Pancreas (tissue), 10 donors: Measurements from ENCODE around the gene NELL1. TPM values are rescaled to one million over a fixed set of nuclear protein-coding genes. Genes with fewer than 3 reads are reported as not detected.

Source experiments
- ATAC-seq, 4 donors: fragments of 200-7000 bp; cut with Tn5 transposase; one replicate each; pipeline versions ENCODE4 v1.8.0 to v1.9.1; 2020; ENCODE audit warnings: mild to moderate bottlenecking in 4 of 4, moderate library complexity in 4 of 4
- DNase-seq, 6 donors: peaks; one replicate each; pipeline ENCODE4 v3.0.0-alpha.2; 2020
- FAIRE-seq: peaks from 2 replicates; lab custom pipeline; 2012; peaks lifted over from hg19 to GRCh38; lab: Jason Lieb, UNC
- H3K27ac ChIP-seq, 4 donors: fragments of 200-600 bp; sonication (generic); 1 replicate in 3 of 4; 2 replicates in 1 of 4; pipeline versions ENCODE4 v1.5.0 to v1.8.0; 2020
- H3K27me3 ChIP-seq, 4 donors: fragments of 200-600 bp; one replicate each; pipeline ENCODE4 v1.8.0; 2021
- H3K36me3 ChIP-seq, 3 donors: fragments of 200-600 bp; sonication (generic) in 1 of 3; one replicate each; pipeline versions ENCODE4 v1.5.0 to v1.8.0; 2020 to 2021
- H3K4me1 ChIP-seq, 3 donors: fragments of 200-600 bp; one replicate each; pipeline ENCODE4 v1.8.0; 2021
- H3K4me3 ChIP-seq, 4 donors: fragments of 200-600 bp; sonication (generic) in 2 of 4; one replicate each; pipeline versions ENCODE4 v1.5.0 to v1.8.0; 2020 to 2021
- H3K9me3 ChIP-seq, 4 donors: fragments of 200-600 bp; one replicate each; pipeline ENCODE4 v1.8.0; 2021
- CTCF ChIP-seq, 4 donors: fragments of 200-600 bp; sonication (generic) in 3 of 4; IDR thresholded peaks; one replicate each; pipeline versions ENCODE4 v1.5.0 to v1.8.0; 2021; ENCODE audit warnings: antibody characterized with exemption in 4 of 4
- WGBS, 2 donors: extraction: QIAGEN DNeasy Blood & Tissue Kit; methylation state at CpG; one replicate each; pipeline ENCODE4 v1.1.7; 2013; 5-methylcytosine and 5-hydroxymethylcytosine counted together
- intact Hi-C, 3 donors: fragments of 100-400 bp; cut with DNase I; formaldehyde crosslinking; loops; one replicate each; pipeline versions ENCODE4 v1.11.1 to v1.14.2; 2022
- polyA plus RNA-seq, 2 donors: library from polyadenylated mRNA; stranded (reverse); fragments of 200-250 nt; gene quantifications; one replicate each; pipeline ENCODE4 v1.2.3, GENCODE V29; 2013
- total RNA-seq, 6 donors: library from RNA; stranded (reverse); fragmentation: NEBNext Ultra II Directional in 4 of 6; extraction: Animal tissue kit (Norgen Biotek cat#: 25700) in 4 of 6; gene quantifications; one replicate each; pipeline versions ENCODE4 v1.2.1 to v1.2.4, GENCODE V29; 2021 to 2023
- donor health status: healthy with polysubstance abuse.
- donor health status: DM: no; HTN: no; CAD: no; lungs with moderate emphysema.
- donor health status: DM: no; HTN: no; CAD: no.
- donor health status: control.
- donor health status: control.
- donor health status: Bipolar disorder and iron deficiency.
- donor health status: DM: yes; HTN: yes; CAD: no.
- donor health status: DM: no; HTN: no; CAD: no.
- donor health status: DM: no; HTN: no; CAD: no.
- donor health status: DM: yes; HTN: yes; CAD: no.

The NELL1 gene
- total and polyA plus RNA-seq, 8 donors: not detected

DNA sequence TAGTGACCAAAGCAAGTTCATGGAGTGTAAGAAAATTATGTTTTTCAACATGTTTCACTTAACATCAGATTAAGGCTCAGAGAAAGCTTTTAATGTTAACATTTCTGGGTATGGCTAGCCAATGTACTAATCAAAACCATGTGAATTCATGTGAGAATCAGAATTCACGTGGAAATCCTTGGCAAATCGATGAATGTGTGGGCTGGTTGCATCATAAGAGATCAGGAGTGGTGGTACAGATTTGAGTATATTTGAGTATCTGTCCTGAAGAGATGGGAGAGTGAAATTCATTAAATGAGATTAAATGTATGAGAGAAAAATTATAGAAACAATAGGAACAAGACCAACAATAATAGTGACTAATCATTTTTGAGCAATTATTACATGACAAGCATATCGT is 884.9 kb downstream of the NELL1 start:
- no peak overlapping the region for H3K4me3 ChIP-seq
- intact Hi-C loops: no loop called here
- H3K36me3 ChIP-seq: no peaks in the 10 kb centered on the region
- H3K27ac ChIP-seq: no peak overlapping the region
- no peaks in the 10 kb centered on the region for H3K4me1 ChIP-seq
- WGBS, 2 donors: 57 to 58% methylated on average over 3 of the region's 3 CpGs
- no peak for TF ChIP-seq CTCF (IDR thresholded peaks at IDR 0.05)
- DNase-seq (no peak), ATAC-seq (no peak), FAIRE-seq (no peak)
- H3K9me3 ChIP-seq: no peaks in the 10 kb centered on the region
- no peaks in the 10 kb centered on the region for H3K27me3 ChIP-seq

GRCh38 chr11:21556926-21557325 is 887.5 kb downstream of the NELL1 start:
- ATAC-seq (no peak), FAIRE-seq (no peak), DNase-seq (no peak)
- intact Hi-C loops: no loop called here
- no peak overlapping the region for H3K4me3 ChIP-seq
- H3K36me3 ChIP-seq: no peaks in the 10 kb centered on the region
- H3K27me3 ChIP-seq: no peaks in the 10 kb centered on the region
- no peaks in the 10 kb centered on the region for H3K4me1 ChIP-seq
- no peak overlapping the region for H3K27ac ChIP-seq
- TF ChIP-seq CTCF (IDR thresholded peaks at IDR 0.05): no peak
- WGBS, 2 donors: 46 to 52% methylated on average over 3 of the region's 3 CpGs
- H3K9me3 ChIP-seq: no peaks in the 10 kb centered on the region

DNA sequence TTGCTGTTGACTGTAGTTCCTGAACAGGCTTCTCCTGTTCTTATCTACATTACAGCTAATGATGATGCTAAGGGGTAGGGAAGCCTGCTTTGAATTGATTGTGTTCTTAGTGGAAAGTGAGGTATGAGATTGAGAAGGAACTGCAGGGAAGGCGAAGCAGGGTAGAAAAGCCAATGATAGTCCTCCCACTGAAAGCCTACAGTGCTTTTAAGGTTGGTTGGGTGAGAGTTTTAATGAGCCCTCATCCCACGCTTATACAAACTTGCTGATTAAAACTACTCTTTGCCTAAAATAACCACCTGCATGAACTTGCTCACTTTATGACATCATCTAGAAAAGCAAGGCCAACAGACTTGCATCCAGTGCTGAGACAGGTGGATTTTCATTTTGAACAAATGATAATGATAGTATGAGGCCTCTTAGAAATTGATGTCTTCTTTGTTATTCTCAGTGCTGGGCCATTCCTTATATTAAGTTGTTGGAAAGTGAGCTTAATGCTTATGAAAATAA is 891.1 kb downstream of the NELL1 start:
- Histone ChIP-seq H3K4me3 (no peak overlapping the region), H3K27me3 (no peaks in the 10 kb centered on the region), H3K27ac (no peak overlapping the region), H3K9me3 (no peaks in the 10 kb centered on the region), H3K36me3 (no peaks in the 10 kb centered on the region), H3K4me1 (no peaks in the 10 kb centered on the region)
- no peak for TF ChIP-seq CTCF (IDR thresholded peaks at IDR 0.05)
- intact Hi-C loops: no loop called here
- ATAC-seq (no peak), DNase-seq (no peak), FAIRE-seq (no peak)
- WGBS, 2 donors: 48 to 70% methylated on average over 2 of the region's 2 CpGs

- intact Hi-C loops: no loop called here
- DNase-seq (no peak), ATAC-seq (no peak), FAIRE-seq (peak; percentile 54)
- H3K36me3 ChIP-seq: no peaks in the 10 kb centered on the region
- H3K9me3 ChIP-seq: no peaks in the 10 kb centered on the region
- no peak overlapping the region for H3K4me3 ChIP-seq
- no peaks in the 10 kb centered on the region for H3K27me3 ChIP-seq
- H3K27ac ChIP-seq: no peak overlapping the region
- 36 to 61% methylated on average over 1 of the region's 1 CpG for WGBS, 2 donors
- H3K4me1 ChIP-seq: no peaks in the 10 kb centered on the region
- TF ChIP-seq CTCF (IDR thresholded peaks at IDR 0.05): no peak
Observed at GRCh38 chr11:21561581-21561980, 892.2 kb downstream of the NELL1 start.

- H3K27me3 ChIP-seq: no peaks in the 10 kb centered on the region
- H3K9me3 ChIP-seq: no peaks in the 10 kb centered on the region
- H3K27ac ChIP-seq: no peak overlapping the region
- no peaks in the 10 kb centered on the region for H3K36me3 ChIP-seq
- WGBS, 2 donors: 36 to 41% methylated on average over 2 of the region's 2 CpGs
- FAIRE-seq (no peak), ATAC-seq (no peak), DNase-seq (no peak)
- TF ChIP-seq CTCF (IDR thresholded peaks at IDR 0.05): no peak
- no peaks in the 10 kb centered on the region for H3K4me1 ChIP-seq
- intact Hi-C loops: no loop called here
- no peak overlapping the region for H3K4me3 ChIP-seq
Observed at GRCh38 chr11:21564095-21564494, 894.7 kb downstream of the NELL1 start.
